ENCODE results near the gene MED10.

- TF ChIP-seq POLR2A (IDR thresholded peaks at IDR 0.05; ENCODE audit: extremely low read depth, insufficient read length) (no peak), CTCF (IDR thresholded peaks at IDR 0.05; ENCODE audit: low read depth, low read length) (no peak), MAX (IDR thresholded peaks at IDR 0.05; ENCODE audit: low read depth, low read length) (no peak)
Measured at GRCh38 chr5:6401410-6401809, 23.1 kb upstream of the MED10 start.

All from NB4 (cell line).